Ascending aorta (tissue), 2 donors: ENCODE results near the gene SLC45A2. TPM values are rescaled to one million over a fixed set of nuclear protein-coding genes. Genes with fewer than 3 reads are reported as not detected.
"Not testable (repeated sequence)": the region's sequence is repeated elsewhere in the genome, so short reads cannot be mapped to it uniquely, and the experiment has no call there.

ENCODE experiments used
- DNase-seq, 2 donors: peaks; one replicate each; pipeline ENCODE4 v3.0.0-alpha.2; 2019; ENCODE audit warnings: low spot score in 2 of 2
- H3K27ac ChIP-seq, 2 donors: fragments of 200-600 bp; sonication (generic); one replicate each; pipeline ENCODE4 v1.5.1; 2016 to 2017; ENCODE audit warnings: mild to moderate bottlenecking in 1 of 2
- H3K27me3 ChIP-seq: fragments of 200-600 bp; sonication (generic); one replicate; pipeline ENCODE4 v1.5.1; 2017
- H3K36me3 ChIP-seq, 2 donors: fragments of 200-600 bp; sonication (generic); one replicate each; pipeline ENCODE4 v1.5.1; 2016
- H3K4me1 ChIP-seq, 2 donors: fragments of 200-600 bp; sonication (generic); one replicate each; pipeline ENCODE4 v1.5.1; 2016 to 2017; ENCODE audit warnings: mild to moderate bottlenecking in 1 of 2
- H3K4me3 ChIP-seq, 2 donors: fragments of 200-600 bp; sonication (generic); one replicate each; pipeline ENCODE4 v1.5.1; 2016 to 2017; ENCODE audit warnings: mild to moderate bottlenecking in 1 of 2
- H3K9me3 ChIP-seq, 2 donors: fragments of 200-600 bp; sonication (generic); one replicate each; pipeline ENCODE4 v1.5.1; 2016
- CTCF ChIP-seq, 3 experiments: fragments of 200-600 bp in 2 of 3; fragments of 450-650 bp in 1 of 3; sonication (generic) in 2 of 3; IDR thresholded peaks; one replicate each; pipeline ENCODE4 v1.5.1; 2016 to 2019; ENCODE audit warnings: antibody characterized with exemption in 3 of 3, mild to moderate bottlenecking in 1 of 3, moderate library complexity in 1 of 3
- intact Hi-C: fragments of 100-400 bp; cut with DNase I; formaldehyde crosslinking; loops from one replicate; pipeline ENCODE4 v1.15.1; 2023
- total RNA-seq: library from RNA; depleted of rRNA; stranded (reverse); fragments of >200 nt; gene quantifications from one replicate; pipeline ENCODE4 v1.1.0, GENCODE V29; 2016

Gene SLC45A2
- total RNA-seq, 1 donor from 2014 or later: not detected

GRCh38 chr5:33925278-33925677 is 59.2 kb downstream of the SLC45A2 start:
- Histone ChIP-seq H3K36me3 (no peaks in the 10 kb centered on the region), H3K9me3 (no peaks in the 10 kb centered on the region), H3K27ac (no peak overlapping the region), H3K4me3 (no peak overlapping the region), H3K4me1 (no peaks in the 10 kb centered on the region), H3K27me3 (no peaks in the 10 kb centered on the region)
- no peak for DNase-seq
- no peak for TF ChIP-seq CTCF (IDR thresholded peaks at IDR 0.05)
- intact Hi-C loops: no loop called here

DNA sequence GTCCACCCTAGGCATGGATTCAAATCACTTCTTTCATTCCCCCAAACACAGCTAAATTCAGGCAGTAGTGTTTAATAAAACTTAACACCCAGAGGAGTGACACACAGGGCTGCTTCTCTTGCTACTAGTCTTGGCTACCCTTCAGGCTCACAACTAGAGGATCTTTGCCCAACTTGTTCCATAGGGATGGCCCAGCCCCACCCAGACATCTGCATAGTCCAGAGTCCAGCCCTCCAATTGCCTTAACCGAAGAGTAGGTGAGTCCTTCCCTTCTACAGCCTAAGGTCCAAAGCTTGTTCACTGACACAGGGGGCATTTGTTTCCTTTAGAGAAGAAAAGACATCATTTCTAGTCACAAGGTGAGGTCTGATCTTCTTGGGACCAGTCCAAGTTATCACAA is 63.5 kb downstream of the SLC45A2 start:
- no peaks in the 10 kb centered on the region for H3K36me3 ChIP-seq
- intact Hi-C loops: no loop called here
- TF ChIP-seq CTCF (IDR thresholded peaks at IDR 0.05): no peak
- H3K27ac ChIP-seq: no peak overlapping the region
- no peak for DNase-seq
- H3K27me3 ChIP-seq: no peaks in the 10 kb centered on the region
- H3K4me3 ChIP-seq: no peak overlapping the region
- H3K4me1 ChIP-seq: no peaks in the 10 kb centered on the region
- H3K9me3 ChIP-seq: peaks cover 0 to 6% of the 10 kb centered on the region in 2 donors

DNA sequence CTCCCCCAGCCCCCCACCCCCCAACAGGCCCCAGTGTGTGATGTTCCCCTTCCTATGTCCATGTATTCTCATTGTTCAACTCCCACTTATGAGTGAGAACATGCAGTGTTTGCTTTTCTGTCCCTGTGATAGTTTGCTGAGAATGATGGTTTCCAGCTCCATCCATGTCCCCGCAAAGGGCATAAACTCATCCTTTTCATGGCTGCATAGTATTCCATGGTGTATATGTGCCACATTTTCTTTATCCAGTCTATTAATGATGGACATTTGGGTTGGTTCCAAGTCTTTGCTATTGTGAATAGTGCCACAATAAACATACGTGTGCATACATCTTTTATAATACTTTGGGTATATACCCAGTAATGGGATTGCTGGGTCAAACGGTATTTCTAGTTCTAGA is 69.6 kb downstream of the SLC45A2 start:
- peaks cover 0 to 11% of the 10 kb centered on the region in 2 donors for H3K9me3 ChIP-seq
- H3K36me3 ChIP-seq, H3K27ac ChIP-seq, H3K27me3 ChIP-seq, H3K4me3 ChIP-seq, intact Hi-C loops, DNase-seq, H3K4me1 ChIP-seq: not testable (repeated sequence)

- intact Hi-C loops, DNase-seq, H3K36me3 ChIP-seq: not testable (repeated sequence)
Measured at GRCh38 chr5:33906248-33906647, 78.2 kb downstream of the SLC45A2 start.

GRCh38 chr5:33905381-33905780 is 79.1 kb downstream of the SLC45A2 start:
- Histone ChIP-seq H3K27ac (no peak overlapping the region), H3K4me3 (no peak overlapping the region), H3K4me1 (no peaks in the 10 kb centered on the region), H3K9me3 (peaks cover 5 to 19% of the 10 kb centered on the region in 2 donors), H3K27me3 (no peaks in the 10 kb centered on the region), H3K36me3 (no peaks in the 10 kb centered on the region)
- intact Hi-C loops: no loop called here
- no peak for TF ChIP-seq CTCF (IDR thresholded peaks at IDR 0.05)
- DNase-seq: no peak

More at GRCh38 chr5:33906248-33906647, 78.2 kb downstream of the SLC45A2 start:
- not testable (repeated sequence) for H3K4me3 ChIP-seq, H3K27me3 ChIP-seq, H3K4me1 ChIP-seq, H3K27ac ChIP-seq
- H3K9me3 ChIP-seq: peaks cover 5 to 19% of the 10 kb centered on the region in 2 donors

DNA sequence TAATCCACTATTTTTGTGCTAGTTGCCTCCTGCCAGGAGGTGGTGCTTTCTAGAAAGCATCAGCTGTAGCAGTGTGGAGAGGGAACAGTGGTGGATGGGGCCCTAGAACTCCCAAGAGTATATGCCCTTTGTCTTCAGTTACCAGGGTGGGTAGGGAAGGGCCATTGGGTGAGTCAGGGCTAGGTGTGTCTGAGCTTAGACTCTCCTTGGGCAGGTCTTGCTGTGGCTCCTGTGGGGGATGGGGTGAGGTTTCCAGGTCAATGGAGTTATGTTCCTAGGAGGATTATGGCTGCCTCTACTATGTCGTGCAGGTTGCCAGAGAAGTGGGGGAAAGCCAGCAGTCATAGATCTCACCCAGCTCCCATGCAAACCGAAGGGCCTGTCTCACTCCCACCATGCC is 81.4 kb downstream of the SLC45A2 start:
- Histone ChIP-seq H3K27ac (no peak overlapping the region), H3K4me1 (no peaks in the 10 kb centered on the region), H3K4me3 (no peak overlapping the region), H3K9me3 (peaks cover 5 to 19% of the 10 kb centered on the region in 2 donors), H3K36me3 (no peaks in the 10 kb centered on the region), H3K27me3 (no peaks in the 10 kb centered on the region)
- no peak for TF ChIP-seq CTCF (IDR thresholded peaks at IDR 0.05)
- no peak for DNase-seq
- intact Hi-C loops: no loop called here

DNA sequence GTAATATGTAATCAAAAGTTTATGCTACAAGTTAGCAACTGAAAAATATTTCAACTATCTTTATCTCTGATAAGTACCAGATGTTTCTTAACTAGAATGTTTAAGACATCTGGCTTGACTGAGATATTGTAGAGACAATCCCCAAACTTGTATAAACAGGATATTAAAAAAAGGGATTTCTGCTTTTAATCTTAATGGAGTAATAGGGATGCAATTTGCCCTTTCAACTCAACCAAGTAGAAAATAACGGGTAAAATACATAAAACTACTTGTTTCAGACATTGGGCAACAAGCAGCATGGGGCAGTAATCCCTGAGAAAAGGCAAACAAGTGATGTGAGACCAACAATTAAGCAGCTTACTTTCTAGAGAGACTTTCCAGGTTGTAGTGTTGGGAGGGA is 83.3 kb downstream of the SLC45A2 start:
- Histone ChIP-seq H3K9me3 (peaks cover 5% of the 10 kb centered on the region in 2 donors), H3K36me3 (no peaks in the 10 kb centered on the region), H3K4me1 (no peaks in the 10 kb centered on the region), H3K4me3 (no peak overlapping the region), H3K27ac (no peak overlapping the region), H3K27me3 (no peaks in the 10 kb centered on the region)
- intact Hi-C loops: no loop called here
- no peak for TF ChIP-seq CTCF (IDR thresholded peaks at IDR 0.05)
- DNase-seq: no peak
